Endothelial cell of umbilical vein (primary cell): ENCODE results near the gene NCK2.

Source experiments
- POLR2A ChIP-seq: IDR thresholded peaks from 2 replicates; pipeline ENCODE4 v1.6.1; 2012; ENCODE audit warnings: low read depth, mild to moderate bottlenecking, control low read depth, low read length
- POLR2AphosphoS5 ChIP-seq: IDR thresholded peaks from 2 replicates; pipeline ENCODE4 v1.6.1; 2012; ENCODE audit warnings: low read depth, mild to moderate bottlenecking, control low read depth, low read length, moderate library complexity; ENCODE audit not compliant: insufficient read depth
- TF ChIP-seq, protein P1 (sequence below), 2 donors: IDR thresholded peaks; 1 replicate in 1 of 2; 2 replicates in 1 of 2; pipeline ENCODE4 v1.5.1; 2011; ENCODE audit warnings: low read length in 2 of 2, mild to moderate bottlenecking in 2 of 2, moderate library complexity in 2 of 2, control low read depth in 1 of 2, inconsistent platforms in 1 of 2, low read depth in 1 of 2; ENCODE audit not compliant: insufficient read depth in 1 of 2; ENCODE audit errors: extremely low read depth in 1 of 2

DNA sequence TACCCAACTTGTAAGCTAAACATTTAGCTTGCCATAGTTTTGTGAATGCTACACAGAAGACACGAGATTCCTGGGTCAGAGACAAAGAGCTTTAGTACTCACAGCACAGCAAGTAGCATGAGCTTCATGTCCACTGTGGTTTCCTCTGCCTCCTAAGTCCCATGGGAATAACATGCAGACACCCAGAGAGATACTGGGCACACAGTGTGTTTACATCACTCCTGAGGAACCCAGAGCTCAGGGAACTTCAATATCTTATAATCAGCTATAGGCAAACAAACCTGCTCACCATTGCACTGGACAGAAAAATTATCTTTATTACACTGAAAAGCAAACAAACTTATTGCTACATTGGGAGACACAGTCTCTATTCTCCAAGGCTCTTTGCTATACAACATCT is 14.5 kb upstream of the NCK2 start:
- no peak for TF ChIP-seq POLR2AphosphoS5
- TF ChIP-seq, protein P1, sequence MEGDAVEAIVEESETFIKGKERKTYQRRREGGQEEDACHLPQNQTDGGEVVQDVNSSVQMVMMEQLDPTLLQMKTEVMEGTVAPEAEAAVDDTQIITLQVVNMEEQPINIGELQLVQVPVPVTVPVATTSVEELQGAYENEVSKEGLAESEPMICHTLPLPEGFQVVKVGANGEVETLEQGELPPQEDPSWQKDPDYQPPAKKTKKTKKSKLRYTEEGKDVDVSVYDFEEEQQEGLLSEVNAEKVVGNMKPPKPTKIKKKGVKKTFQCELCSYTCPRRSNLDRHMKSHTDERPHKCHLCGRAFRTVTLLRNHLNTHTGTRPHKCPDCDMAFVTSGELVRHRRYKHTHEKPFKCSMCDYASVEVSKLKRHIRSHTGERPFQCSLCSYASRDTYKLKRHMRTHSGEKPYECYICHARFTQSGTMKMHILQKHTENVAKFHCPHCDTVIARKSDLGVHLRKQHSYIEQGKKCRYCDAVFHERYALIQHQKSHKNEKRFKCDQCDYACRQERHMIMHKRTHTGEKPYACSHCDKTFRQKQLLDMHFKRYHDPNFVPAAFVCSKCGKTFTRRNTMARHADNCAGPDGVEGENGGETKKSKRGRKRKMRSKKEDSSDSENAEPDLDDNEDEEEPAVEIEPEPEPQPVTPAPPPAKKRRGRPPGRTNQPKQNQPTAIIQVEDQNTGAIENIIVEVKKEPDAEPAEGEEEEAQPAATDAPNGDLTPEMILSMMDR (IDR thresholded peaks at IDR 0.05; ENCODE audit: extremely low read depth in 1 of 2, insufficient read depth in 1 of 2, low read depth in 1 of 2, low read length in 2 of 2) = no peak
- no peak for TF ChIP-seq POLR2A
